Stimulated activated CD8-positive, alpha-beta memory T cell treated with anti-CD3 and anti-CD28 coated beads, Interleukin-12 subunit alpha, Interleukin-12 subunit beta, amount 100 ng/mL, for 1 hour (primary cell): Measurements from ENCODE around the gene TMEM126B.

Experiments
- DNase-seq: peaks from one replicate; pipeline ENCODE4 v3.0.0-alpha.2; 2020; ENCODE audit warnings: low read depth

The TMEM126B gene

GRCh38 chr11:85682330-85683305 lies 54.2 kb downstream of the TMEM126B start:
- peak; percentile 43 for DNase-seq

- DNase-seq: no peak
These were observed 56.9 kb downstream of the TMEM126B start for GRCh38 chr11:85685125-85685819.

- no peak for DNase-seq
These were observed 57.5 kb downstream of the TMEM126B start, which contains the start of gene CCDC89 for GRCh38 chr11:85685820-85686459. TSS of gene CCDC89 (minus strand) at chr11:85686195. CDS start at chr11:85686130, 65 bp downstream.
